Measurements from ENCODE around the gene LRBA.

- TF ChIP-seq CTCF (IDR thresholded peaks at IDR 0.05; ENCODE audit: low read length) (no peak), EZH2 (IDR thresholded peaks at IDR 0.05; ENCODE audit: borderline replicate concordance, low read length) (no peak)
Observed at GRCh38 chr4:150855981-150856510, 159.0 kb downstream of the LRBA start.

Measured in OCI-LY1 (cell line).